ENCODE measurements around the gene MRPS6.
A peak's percentile ranks its signal among the peaks of the same experiment; 100 is the strongest.

The MRPS6 gene

GRCh38 chr21:34091607-34092006, 18.2 kb downstream of the MRPS6 start:
- Histone ChIP-seq H3K79me1 (replicated peaks; ENCODE audit: low read length, poor library complexity, severe bottlenecking) (no peaks in the 10 kb centered on the region), H3K27ac (ENCODE audit: low read length, poor library complexity, severe bottlenecking) (no peak overlapping the region), H2AFZ (ENCODE audit: low read depth, low read length) (no peak overlapping the region), H3K23ac (ENCODE audit: low read length in 2 of 2) (no peak overlapping the region), H3K4me2 (ENCODE audit: low read length, poor library complexity, severe bottlenecking) (no peak overlapping the region), H3K14ac (ENCODE audit: low read length in 2 of 2) (no peak overlapping the region), H2BK5ac (ENCODE audit: low read depth, low read length, poor library complexity, severe bottlenecking) (no peak overlapping the region), H3K27me3 (ENCODE audit: control insufficient read depth in 1 of 2, insufficient read depth in 1 of 2, low read length in 2 of 2) (no peaks in the 10 kb centered on the region), H4K91ac (ENCODE audit: low read length) (no peak overlapping the region), H3K36me3 (ENCODE audit: control insufficient read depth in 1 of 2, insufficient read depth in 2 of 2, low read depth in 1 of 2, low read length in 2 of 2) (peaks cover 23 to 98% of the 10 kb centered on the region in 2 experiments), H3K4me1 (ENCODE audit: control insufficient read depth, insufficient read depth, low read depth, low read length) (peaks cover 5% of the 10 kb centered on the region), H3K18ac (ENCODE audit: low read depth in 1 of 2, low read length in 2 of 2) (no peak overlapping the region), H3K9ac (ENCODE audit: low read length) (no peak overlapping the region), H3K4me3 (ENCODE audit: insufficient read depth in 1 of 2, low read depth in 1 of 2, low read length in 2 of 2) (no peak overlapping the region), H2BK15ac (ENCODE audit: low read depth, poor library complexity, severe bottlenecking) (no peak overlapping the region), H2BK120ac (ENCODE audit: low read depth, low read length) (no peak overlapping the region), H2BK12ac (ENCODE audit: low read length in 2 of 2) (no peak overlapping the region), H3K9me3 (ENCODE audit: control insufficient read depth, low read length) (no peaks in the 10 kb centered on the region), H2AK5ac (ENCODE audit: low read length, severe bottlenecking) (no peak overlapping the region), H4K8ac (ENCODE audit: low read length) (no peak overlapping the region), H3K4ac (ENCODE audit: low read depth in 1 of 2, low read length in 2 of 2) (no peak overlapping the region)
- DNase-seq: no peak
- no CpG with 5 or more reads among the region's 2 CpGs for WGBS

- peak overlapping the region; percentile 6 for H3K27ac ChIP-seq (ENCODE audit: low read length, poor library complexity, severe bottlenecking)
- H2BK15ac ChIP-seq (ENCODE audit: low read depth, poor library complexity, severe bottlenecking): no peak overlapping the region
- H3K9ac ChIP-seq (ENCODE audit: low read length): no peak overlapping the region
- H3K79me1 ChIP-seq (replicated peaks; ENCODE audit: low read length, poor library complexity, severe bottlenecking): no peaks in the 10 kb centered on the region
- H3K4me2 ChIP-seq (ENCODE audit: low read length, poor library complexity, severe bottlenecking): no peak overlapping the region
- no peak overlapping the region for H2AK5ac ChIP-seq (ENCODE audit: low read length, severe bottlenecking)
- no peak overlapping the region for H3K18ac ChIP-seq (ENCODE audit: low read depth in 1 of 2, low read length in 2 of 2)
- no peak overlapping the region for H2BK120ac ChIP-seq (ENCODE audit: low read depth, low read length)
- peaks cover 4% of the 10 kb centered on the region for H3K4me1 ChIP-seq (ENCODE audit: control insufficient read depth, insufficient read depth, low read depth, low read length)
- WGBS: 71% methylated on average over 4 of the region's 6 CpGs
- H3K14ac ChIP-seq (ENCODE audit: low read length in 2 of 2): no peak overlapping the region
- H2BK12ac ChIP-seq (ENCODE audit: low read length in 2 of 2): no peak overlapping the region
- H3K23ac ChIP-seq (ENCODE audit: low read length in 2 of 2): no peak overlapping the region
- H3K9me3 ChIP-seq (ENCODE audit: control insufficient read depth, low read length): no peaks in the 10 kb centered on the region
- DNase-seq: no peak
- peaks cover 23 to 98% of the 10 kb centered on the region in 2 experiments for H3K36me3 ChIP-seq (ENCODE audit: control insufficient read depth in 1 of 2, insufficient read depth in 2 of 2, low read depth in 1 of 2, low read length in 2 of 2)
- no peak overlapping the region for H2BK5ac ChIP-seq (ENCODE audit: low read depth, low read length, poor library complexity, severe bottlenecking)
- H4K91ac ChIP-seq (ENCODE audit: low read length): no peak overlapping the region
- H3K4ac ChIP-seq (ENCODE audit: low read depth in 1 of 2, low read length in 2 of 2): no peak overlapping the region
- no peak overlapping the region for H4K8ac ChIP-seq (ENCODE audit: low read length)
- H2AFZ ChIP-seq (ENCODE audit: low read depth, low read length): no peak overlapping the region
- H3K4me3 ChIP-seq (ENCODE audit: insufficient read depth in 1 of 2, low read depth in 1 of 2, low read length in 2 of 2): no peak overlapping the region
- H3K27me3 ChIP-seq (ENCODE audit: control insufficient read depth in 1 of 2, insufficient read depth in 1 of 2, low read length in 2 of 2): no peaks in the 10 kb centered on the region
Measured at GRCh38 chr21:34092262-34092921, 19.0 kb downstream of the MRPS6 start.

GRCh38 chr21:34093083-34093482, 19.7 kb downstream of the MRPS6 start:
- no peak overlapping the region for H3K14ac ChIP-seq (ENCODE audit: low read length in 2 of 2)
- no peak overlapping the region for H4K91ac ChIP-seq (ENCODE audit: low read length)
- no peak overlapping the region for H3K4ac ChIP-seq (ENCODE audit: low read depth in 1 of 2, low read length in 2 of 2)
- H3K9me3 ChIP-seq (ENCODE audit: control insufficient read depth, low read length): no peaks in the 10 kb centered on the region
- H3K79me1 ChIP-seq (replicated peaks; ENCODE audit: low read length, poor library complexity, severe bottlenecking): no peaks in the 10 kb centered on the region
- H3K27me3 ChIP-seq (ENCODE audit: control insufficient read depth in 1 of 2, insufficient read depth in 1 of 2, low read length in 2 of 2): no peaks in the 10 kb centered on the region
- peak overlapping the region; percentile 30 for H3K9ac ChIP-seq (ENCODE audit: low read length)
- H3K27ac ChIP-seq (ENCODE audit: low read length, poor library complexity, severe bottlenecking): no peak overlapping the region
- peaks cover 23 to 98% of the 10 kb centered on the region in 2 experiments for H3K36me3 ChIP-seq (ENCODE audit: control insufficient read depth in 1 of 2, insufficient read depth in 2 of 2, low read depth in 1 of 2, low read length in 2 of 2)
- no peak overlapping the region for H2BK12ac ChIP-seq (ENCODE audit: low read length in 2 of 2)
- no peak for DNase-seq
- H3K4me3 ChIP-seq (ENCODE audit: insufficient read depth in 1 of 2, low read depth in 1 of 2, low read length in 2 of 2): no peak overlapping the region
- H2BK120ac ChIP-seq (ENCODE audit: low read depth, low read length): no peak overlapping the region
- H3K18ac ChIP-seq (ENCODE audit: low read depth in 1 of 2, low read length in 2 of 2): no peak overlapping the region
- no peak overlapping the region for H2BK15ac ChIP-seq (ENCODE audit: low read depth, poor library complexity, severe bottlenecking)
- H3K4me2 ChIP-seq (ENCODE audit: low read length, poor library complexity, severe bottlenecking): no peak overlapping the region
- peaks cover 4% of the 10 kb centered on the region for H3K4me1 ChIP-seq (ENCODE audit: control insufficient read depth, insufficient read depth, low read depth, low read length)
- H2BK5ac ChIP-seq (ENCODE audit: low read depth, low read length, poor library complexity, severe bottlenecking): no peak overlapping the region
- no peak overlapping the region for H4K8ac ChIP-seq (ENCODE audit: low read length)
- no peak overlapping the region for H3K23ac ChIP-seq (ENCODE audit: low read length in 2 of 2)
- no peak overlapping the region for H2AK5ac ChIP-seq (ENCODE audit: low read length, severe bottlenecking)
- WGBS: 100% methylated on average over 1 of the region's 3 CpGs
- no peak overlapping the region for H2AFZ ChIP-seq (ENCODE audit: low read depth, low read length)

- H3K4me3 ChIP-seq (ENCODE audit: insufficient read depth in 1 of 2, low read depth in 1 of 2, low read length in 2 of 2): no peak overlapping the region
- H3K14ac ChIP-seq (ENCODE audit: low read length in 2 of 2): no peak overlapping the region
- H2BK5ac ChIP-seq (ENCODE audit: low read depth, low read length, poor library complexity, severe bottlenecking): no peak overlapping the region
- no peak overlapping the region for H3K4me2 ChIP-seq (ENCODE audit: low read length, poor library complexity, severe bottlenecking)
- no peaks in the 10 kb centered on the region for H3K27me3 ChIP-seq (ENCODE audit: control insufficient read depth in 1 of 2, insufficient read depth in 1 of 2, low read length in 2 of 2)
- H2AK5ac ChIP-seq (ENCODE audit: low read length, severe bottlenecking): no peak overlapping the region
- no peak for DNase-seq
- WGBS: 98% methylated on average over 5 of the region's 7 CpGs
- no peak overlapping the region for H2BK120ac ChIP-seq (ENCODE audit: low read depth, low read length)
- H3K9me3 ChIP-seq (ENCODE audit: control insufficient read depth, low read length): no peaks in the 10 kb centered on the region
- H3K18ac ChIP-seq (ENCODE audit: low read depth in 1 of 2, low read length in 2 of 2): no peak overlapping the region
- H3K36me3 ChIP-seq (ENCODE audit: control insufficient read depth in 1 of 2, insufficient read depth in 2 of 2, low read depth in 1 of 2, low read length in 2 of 2): peaks cover 23 to 98% of the 10 kb centered on the region in 2 experiments
- H2BK15ac ChIP-seq (ENCODE audit: low read depth, poor library complexity, severe bottlenecking): no peak overlapping the region
- H3K79me1 ChIP-seq (replicated peaks; ENCODE audit: low read length, poor library complexity, severe bottlenecking): peaks cover 1% of the 10 kb centered on the region
- H3K27ac ChIP-seq (ENCODE audit: low read length, poor library complexity, severe bottlenecking): no peak overlapping the region
- no peak overlapping the region for H2AFZ ChIP-seq (ENCODE audit: low read depth, low read length)
- H3K4me1 ChIP-seq (ENCODE audit: control insufficient read depth, insufficient read depth, low read depth, low read length): peaks cover 1% of the 10 kb centered on the region
- no peak overlapping the region for H3K9ac ChIP-seq (ENCODE audit: low read length)
- H2BK12ac ChIP-seq (ENCODE audit: low read length in 2 of 2): no peak overlapping the region
- no peak overlapping the region for H4K91ac ChIP-seq (ENCODE audit: low read length)
- no peak overlapping the region for H3K23ac ChIP-seq (ENCODE audit: low read length in 2 of 2)
- H3K4ac ChIP-seq (ENCODE audit: low read depth in 1 of 2, low read length in 2 of 2): no peak overlapping the region
- H4K8ac ChIP-seq (ENCODE audit: low read length): no peak overlapping the region
Measured at GRCh38 chr21:34094949-34095348, 21.6 kb downstream of the MRPS6 start.

Data from mesenchymal stem cell (in vitro differentiated cells and primary cell).